RWPE1 (cell line): ENCODE results near the gene CPTP.

Source experiments
- CTCF ChIA-PET: fragments of 350-600 bp; sonication (Branson Sonifier 250); formaldehyde crosslinking; extraction: SDS; loops from one replicate; lab custom pipeline; 2021; lab: Yijun Ruan, JAX
- POLR2A ChIA-PET: fragments of 400-600 bp; formaldehyde crosslinking; extraction: SDS; loops from one replicate; lab custom pipeline; 2020; ENCODE audit warnings: antibody characterized with exemption; ENCODE audit not compliant: low non-redundant PET; lab: Yijun Ruan, JAX
- DNase-seq: peaks from one replicate; pipeline ENCODE4 v3.0.0; 2012; ENCODE audit warnings: low spot score
- H3K27ac ChIP-seq: fragments of 450-650 bp; 2 replicates; pipeline ENCODE4 v1.5.1; 2017
- TF ChIP-seq, protein P1 (sequence below): fragments of 450-650 bp; conservative IDR thresholded peaks from 2 replicates; pipeline ENCODE4 v1.5.1; 2017; ENCODE audit warnings: low read depth, mild to moderate bottlenecking

Gene CPTP

DNA sequence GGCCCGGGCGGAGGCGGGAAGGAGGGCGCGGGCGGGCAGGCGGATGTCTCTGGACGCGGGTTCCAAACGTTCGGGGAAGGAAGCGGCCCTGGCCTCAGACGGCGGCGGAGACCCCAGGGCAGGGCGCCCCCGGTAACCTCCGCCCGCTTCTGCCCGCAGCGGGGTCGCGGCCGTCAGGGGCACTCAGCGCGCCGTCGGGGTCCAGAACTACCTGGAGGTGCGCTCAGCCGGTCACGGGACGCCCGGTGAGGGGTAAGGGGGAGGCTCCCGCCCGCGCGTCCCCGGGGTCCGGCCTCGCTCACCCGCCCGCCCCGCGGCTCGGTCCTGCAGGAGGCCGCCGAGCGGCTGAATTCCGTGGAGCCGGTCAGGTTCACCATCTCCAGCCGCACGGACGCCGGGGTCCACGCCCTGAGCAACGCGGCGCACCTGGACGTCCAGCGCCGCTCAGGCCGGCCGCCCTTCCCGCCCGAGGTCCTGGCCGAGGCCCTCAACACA lies 15.8 kb upstream of the CPTP start:
- POLR2A ChIA-PET: interaction anchor here (0.8 kb wide), 1 partner anchor 39 kb away, joined by 3 read pairs; no protein-coding TSS in a partner anchor
- no peak for DNase-seq
- TF ChIP-seq, protein P1, sequence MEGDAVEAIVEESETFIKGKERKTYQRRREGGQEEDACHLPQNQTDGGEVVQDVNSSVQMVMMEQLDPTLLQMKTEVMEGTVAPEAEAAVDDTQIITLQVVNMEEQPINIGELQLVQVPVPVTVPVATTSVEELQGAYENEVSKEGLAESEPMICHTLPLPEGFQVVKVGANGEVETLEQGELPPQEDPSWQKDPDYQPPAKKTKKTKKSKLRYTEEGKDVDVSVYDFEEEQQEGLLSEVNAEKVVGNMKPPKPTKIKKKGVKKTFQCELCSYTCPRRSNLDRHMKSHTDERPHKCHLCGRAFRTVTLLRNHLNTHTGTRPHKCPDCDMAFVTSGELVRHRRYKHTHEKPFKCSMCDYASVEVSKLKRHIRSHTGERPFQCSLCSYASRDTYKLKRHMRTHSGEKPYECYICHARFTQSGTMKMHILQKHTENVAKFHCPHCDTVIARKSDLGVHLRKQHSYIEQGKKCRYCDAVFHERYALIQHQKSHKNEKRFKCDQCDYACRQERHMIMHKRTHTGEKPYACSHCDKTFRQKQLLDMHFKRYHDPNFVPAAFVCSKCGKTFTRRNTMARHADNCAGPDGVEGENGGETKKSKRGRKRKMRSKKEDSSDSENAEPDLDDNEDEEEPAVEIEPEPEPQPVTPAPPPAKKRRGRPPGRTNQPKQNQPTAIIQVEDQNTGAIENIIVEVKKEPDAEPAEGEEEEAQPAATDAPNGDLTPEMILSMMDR: no peak
- CTCF ChIA-PET: interaction anchor here (0.7 kb wide), 1 partner anchor 39 kb away, joined by 3 read pairs; no protein-coding TSS in a partner anchor
- H3K27ac ChIP-seq: peak overlapping the region; percentile 100

DNA sequence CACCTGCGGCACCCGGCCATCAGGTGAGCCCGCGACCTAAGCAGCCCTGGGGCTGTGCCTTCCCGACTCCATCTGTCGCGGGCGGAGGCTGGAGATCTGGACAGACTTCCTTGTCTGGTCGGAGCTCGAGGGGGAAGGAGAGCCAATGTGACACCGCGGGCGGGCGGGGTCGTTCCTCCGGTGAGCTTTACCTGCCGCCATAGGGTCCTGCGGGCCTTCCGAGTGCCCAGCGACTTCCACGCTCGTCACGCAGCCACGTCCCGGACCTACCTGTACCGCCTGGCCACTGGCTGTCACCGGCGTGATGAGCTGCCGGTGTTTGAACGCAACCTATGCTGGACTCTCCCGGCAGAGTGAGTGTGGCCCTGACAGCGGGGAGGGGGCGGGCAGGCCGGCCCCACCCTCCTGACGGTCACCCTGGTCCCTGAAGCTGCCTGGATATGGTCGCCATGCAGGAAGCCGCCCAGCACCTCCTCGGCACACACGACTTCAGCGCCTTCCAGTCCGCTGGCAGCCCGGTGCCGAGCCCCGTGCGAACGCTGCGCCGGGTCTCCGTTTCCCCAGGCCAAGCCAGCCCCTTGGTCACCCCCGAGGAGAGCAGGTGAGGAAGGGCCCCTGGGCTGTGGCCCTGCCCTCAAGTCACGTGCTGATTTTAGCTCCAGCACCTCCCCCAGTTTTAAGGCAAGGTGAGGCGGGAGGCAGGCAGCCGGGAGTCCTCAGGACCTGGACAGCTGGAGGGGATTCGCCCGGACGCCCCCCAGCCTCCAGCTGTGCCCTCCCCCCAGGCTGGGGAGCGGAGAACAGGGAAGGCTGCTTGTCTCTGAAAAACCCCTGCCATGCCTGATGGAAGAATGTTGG lies 15.1 kb upstream of the CPTP start:
- ChIA-PET POLR2A (interaction anchor here (0.8 to 0.9 kb wide), 2 partner anchors 35 to 39 kb away, joined by 3 to 6 read pairs; no protein-coding TSS in a partner anchor), CTCF (interaction anchor here (0.6 to 0.7 kb wide), 4 partner anchors 39 to 835 kb away, joined by 3 to 6 read pairs (median 4); partner anchors contain the start of gene TNFRSF18)
- peak overlapping the region; percentile 100 for H3K27ac ChIP-seq
- DNase-seq: no peak
- TF ChIP-seq, protein P1: no peak

DNA sequence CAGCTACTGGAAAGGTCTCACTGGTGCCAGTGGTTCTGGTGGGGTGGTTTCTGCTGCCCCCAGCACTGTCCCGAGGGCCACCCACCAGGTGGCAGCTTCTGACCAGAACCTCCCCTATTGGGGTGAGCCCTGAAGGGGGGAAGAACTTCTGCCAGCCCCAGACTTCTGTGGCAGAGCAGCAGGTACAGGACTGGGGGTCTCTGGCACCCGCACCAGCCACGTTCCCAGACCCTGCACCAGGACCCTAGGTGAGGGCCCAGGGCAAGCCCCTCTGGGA lies 14.6 kb upstream of the CPTP start:
- no peak for DNase-seq
- TF ChIP-seq, protein P1: no peak
- POLR2A ChIA-PET: interaction anchor here (0.9 kb wide), 1 partner anchor 35 kb away, joined by 6 read pairs; no protein-coding TSS in a partner anchor
- CTCF ChIA-PET: interaction anchor here (0.6 kb wide), 3 partner anchors 104 to 834 kb away, joined by 3 to 6 read pairs (median 4); partner anchors contain the start of gene TNFRSF18
- peak overlapping the region; percentile 100 for H3K27ac ChIP-seq

DNA sequence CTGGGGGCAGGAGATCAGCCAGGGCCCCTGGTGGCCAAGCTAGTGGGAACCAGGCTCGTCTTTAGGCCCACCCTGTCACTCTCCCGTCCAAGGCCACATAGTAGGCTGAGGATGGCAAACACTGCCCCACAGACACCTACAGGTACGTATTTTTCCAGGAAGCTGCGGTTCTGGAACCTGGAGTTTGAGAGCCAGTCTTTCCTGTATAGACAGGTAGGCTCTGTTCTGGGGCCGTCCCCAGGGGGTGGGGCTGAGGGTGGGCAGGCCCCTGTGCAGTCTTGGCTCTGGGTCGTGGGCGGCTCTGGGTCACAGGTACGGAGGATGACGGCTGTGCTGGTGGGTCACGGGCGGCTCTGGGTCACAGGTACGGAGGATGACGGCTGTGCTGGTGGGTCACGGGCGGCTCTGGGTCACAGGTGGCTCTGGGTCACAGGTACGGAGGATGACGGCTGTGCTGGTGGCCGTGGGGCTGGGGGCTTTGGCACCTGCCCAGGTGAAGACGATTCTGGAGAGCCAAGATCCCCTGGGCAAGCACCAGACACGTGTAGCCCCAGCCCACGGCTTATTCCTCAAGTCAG lies 14.0 kb upstream of the CPTP start:
- CTCF ChIA-PET: no interaction called here
- POLR2A ChIA-PET: interaction anchor here (0.9 kb wide), 1 partner anchor 34 kb away, joined by 6 read pairs; no protein-coding TSS in a partner anchor

DNA sequence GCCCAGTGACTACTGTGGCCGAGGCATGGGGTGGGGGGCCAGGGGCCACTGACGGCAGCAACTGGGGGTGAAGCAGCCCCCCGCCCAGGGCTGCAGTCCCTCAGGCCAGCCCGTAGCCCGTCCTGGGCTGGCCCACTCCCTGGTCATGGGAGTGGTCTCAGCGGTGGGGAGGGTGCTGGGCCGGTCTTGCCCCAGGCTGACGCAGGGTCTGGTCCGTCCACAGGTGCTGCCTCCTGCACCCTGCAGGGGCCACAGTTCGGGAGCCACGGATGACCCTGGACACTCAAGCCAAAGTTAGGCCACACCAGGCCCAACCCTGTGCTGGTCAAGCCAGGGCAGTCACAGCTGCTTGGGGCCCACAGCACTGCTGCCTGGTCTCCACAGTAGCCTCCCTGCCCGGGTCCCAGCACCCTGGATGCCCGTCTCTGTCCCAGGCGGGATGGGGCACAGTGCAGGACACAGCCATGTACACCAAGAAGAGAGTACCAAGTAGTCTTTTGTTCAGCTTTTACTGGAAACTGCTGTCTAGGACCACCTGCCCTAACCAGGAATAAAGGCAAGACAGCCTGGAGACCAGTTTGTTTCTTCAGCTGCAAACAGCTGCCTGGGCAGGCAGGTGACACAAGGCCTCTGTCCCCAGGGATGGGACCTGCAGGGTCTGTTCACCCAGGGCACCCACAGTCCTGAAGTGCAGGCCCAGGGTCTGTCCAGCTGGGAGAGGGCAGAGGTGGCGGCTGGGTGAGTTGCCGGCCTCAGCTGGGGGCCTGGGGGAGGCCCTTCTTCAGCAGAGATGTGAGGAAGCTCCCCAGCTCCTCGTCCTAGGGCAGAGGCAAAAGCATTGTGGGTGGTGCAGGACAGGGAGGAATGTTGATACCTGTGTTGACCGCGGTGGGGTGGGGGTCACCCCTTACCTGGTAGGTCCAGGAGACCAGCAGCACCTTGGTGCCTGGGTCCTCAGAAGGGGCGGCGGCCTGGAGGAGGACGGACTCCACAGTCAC lies 13.2 kb upstream of the CPTP start:
- ChIA-PET CTCF (interaction anchor here (0.6 kb wide), 1 partner anchor 35 kb away, joined by 3 read pairs; no protein-coding TSS in a partner anchor), POLR2A (interaction anchor here (0.6 kb wide), 1 partner anchor 12 kb away, joined by 3 read pairs; no protein-coding TSS in a partner anchor)
- TF ChIP-seq, protein P1: no peak
- peak overlapping the region; percentile 100 for H3K27ac ChIP-seq
- DNase-seq: no peak

More for the DNA sequence above, 14.0 kb upstream of the CPTP start:
- DNase-seq: no peak
- TF ChIP-seq, protein P1: no peak
- H3K27ac ChIP-seq: peak overlapping the region; percentile 100
